ENCODE data around the gene TBX6. TPM values are rescaled to one million over a fixed set of nuclear protein-coding genes. Genes with fewer than 3 reads are reported as not detected.
"Not testable (repeated sequence)": the region's sequence is repeated elsewhere in the genome, so short reads cannot be mapped to it uniquely, and the experiment has no call there.

The TBX6 gene
- total RNA-seq, 6 experiments from 2014 or later, result 0.37 to 0.68 (median 0.42) TPM

- TF ChIP-seq, protein P1, sequence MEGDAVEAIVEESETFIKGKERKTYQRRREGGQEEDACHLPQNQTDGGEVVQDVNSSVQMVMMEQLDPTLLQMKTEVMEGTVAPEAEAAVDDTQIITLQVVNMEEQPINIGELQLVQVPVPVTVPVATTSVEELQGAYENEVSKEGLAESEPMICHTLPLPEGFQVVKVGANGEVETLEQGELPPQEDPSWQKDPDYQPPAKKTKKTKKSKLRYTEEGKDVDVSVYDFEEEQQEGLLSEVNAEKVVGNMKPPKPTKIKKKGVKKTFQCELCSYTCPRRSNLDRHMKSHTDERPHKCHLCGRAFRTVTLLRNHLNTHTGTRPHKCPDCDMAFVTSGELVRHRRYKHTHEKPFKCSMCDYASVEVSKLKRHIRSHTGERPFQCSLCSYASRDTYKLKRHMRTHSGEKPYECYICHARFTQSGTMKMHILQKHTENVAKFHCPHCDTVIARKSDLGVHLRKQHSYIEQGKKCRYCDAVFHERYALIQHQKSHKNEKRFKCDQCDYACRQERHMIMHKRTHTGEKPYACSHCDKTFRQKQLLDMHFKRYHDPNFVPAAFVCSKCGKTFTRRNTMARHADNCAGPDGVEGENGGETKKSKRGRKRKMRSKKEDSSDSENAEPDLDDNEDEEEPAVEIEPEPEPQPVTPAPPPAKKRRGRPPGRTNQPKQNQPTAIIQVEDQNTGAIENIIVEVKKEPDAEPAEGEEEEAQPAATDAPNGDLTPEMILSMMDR (IDR thresholded peaks at IDR 0.05), result no peak
- TF ChIP-seq POLR2A (IDR thresholded peaks at IDR 0.05), result no peak
- Histone ChIP-seq H3K27me3 (no peaks in the 10 kb centered on the region), H3K4me3 (no peak overlapping the region), H3K36me3 (no peaks in the 10 kb centered on the region), H3K4me1 (no peaks in the 10 kb centered on the region), H3K27ac (no peak overlapping the region), H3K9me3 (no peaks in the 10 kb centered on the region)
- 60% methylated on average over 10 of the region's 11 CpGs for WGBS (ENCODE audit: insufficient coverage, low coverage, low lambda C conversion rate, missing lambda C conversion rate)
- intact Hi-C loops (cut with DNase I), result no loop called here
- ATAC-seq (peak in 3 of 4 donors; percentile 33 to 47 (median 44)), DNase-seq (no peak)
Measured at GRCh38 chr16:30136971-30137605, 45.4 kb upstream of the TBX6 start.

DNA sequence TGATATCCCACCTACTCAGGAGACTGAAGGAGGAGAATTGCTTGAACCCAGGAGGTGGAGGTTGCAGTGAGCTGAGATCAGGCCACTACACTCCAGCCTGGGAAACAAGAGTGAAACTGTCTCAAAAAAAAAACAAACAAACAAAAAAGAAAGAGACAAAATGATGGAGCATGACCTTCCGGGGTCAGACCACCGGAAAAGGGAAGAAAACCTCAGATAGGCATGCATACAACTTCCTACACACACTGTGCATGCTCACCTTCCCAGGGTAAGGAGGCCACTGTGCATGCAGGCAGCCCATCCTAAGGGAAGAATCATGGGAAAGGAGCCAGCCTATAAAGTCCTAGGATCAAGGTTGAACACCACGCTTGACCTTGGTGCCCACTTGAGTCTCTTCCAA lies 40.9 kb upstream of the TBX6 start:
- TF ChIP-seq, protein P1 (IDR thresholded peaks at IDR 0.05), result no peak
- no peak for TF ChIP-seq POLR2A (IDR thresholded peaks at IDR 0.05)
- Histone ChIP-seq H3K4me3 (no peak overlapping the region), H3K4me1 (no peaks in the 10 kb centered on the region), H3K36me3 (no peaks in the 10 kb centered on the region), H3K9me3 (no peaks in the 10 kb centered on the region), H3K27ac (no peak overlapping the region), H3K27me3 (no peaks in the 10 kb centered on the region)
- no peak for ATAC-seq
- WGBS (ENCODE audit: insufficient coverage, low coverage, low lambda C conversion rate, missing lambda C conversion rate), result 60% methylated on average over 2 of the region's 3 CpGs
- DNase-seq, result no peak
- intact Hi-C loops (cut with DNase I), result no loop called here

DNA sequence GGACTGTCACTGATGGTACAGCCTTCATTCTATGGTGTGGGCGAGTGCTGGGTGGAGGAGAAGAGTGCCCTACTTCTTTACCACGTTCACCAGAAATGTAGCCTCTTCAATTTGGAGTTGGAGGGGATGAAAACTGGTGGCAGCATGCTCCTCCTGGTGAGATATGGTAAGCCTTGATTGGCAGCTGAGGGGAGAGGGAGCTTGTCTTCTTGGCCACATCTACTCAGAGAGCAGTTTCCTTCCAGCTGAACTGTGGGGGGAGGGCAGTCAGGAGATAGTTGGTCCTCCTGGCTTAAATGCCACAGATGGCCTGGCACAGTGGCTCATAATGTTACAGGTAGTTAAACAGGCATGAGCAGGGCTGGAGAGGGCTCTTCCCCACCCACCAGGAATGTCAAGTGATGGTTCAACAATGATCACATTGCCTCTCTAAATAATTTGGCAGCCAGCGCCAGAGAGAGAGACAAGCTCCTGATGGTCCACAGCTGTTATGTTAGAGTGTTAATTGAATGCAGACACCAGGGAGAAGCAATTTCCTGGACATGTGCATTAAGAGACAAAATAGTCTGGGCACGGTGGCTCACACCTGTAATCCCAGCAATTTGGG lies 40.2 kb upstream of the TBX6 start:
- WGBS (ENCODE audit: insufficient coverage, low coverage, low lambda C conversion rate, missing lambda C conversion rate), result 71% methylated on average over 1 of the region's 4 CpGs
- Histone ChIP-seq H3K27ac (no peak overlapping the region), H3K27me3 (no peaks in the 10 kb centered on the region), H3K36me3 (no peaks in the 10 kb centered on the region), H3K4me1 (no peaks in the 10 kb centered on the region), H3K4me3 (no peak overlapping the region), H3K9me3 (no peaks in the 10 kb centered on the region)
- no peak for ATAC-seq
- DNase-seq, result no peak
- intact Hi-C loops (cut with DNase I), result no loop called here
- TF ChIP-seq, protein P1 (IDR thresholded peaks at IDR 0.05), result no peak
- TF ChIP-seq POLR2A (IDR thresholded peaks at IDR 0.05), result no peak

DNA sequence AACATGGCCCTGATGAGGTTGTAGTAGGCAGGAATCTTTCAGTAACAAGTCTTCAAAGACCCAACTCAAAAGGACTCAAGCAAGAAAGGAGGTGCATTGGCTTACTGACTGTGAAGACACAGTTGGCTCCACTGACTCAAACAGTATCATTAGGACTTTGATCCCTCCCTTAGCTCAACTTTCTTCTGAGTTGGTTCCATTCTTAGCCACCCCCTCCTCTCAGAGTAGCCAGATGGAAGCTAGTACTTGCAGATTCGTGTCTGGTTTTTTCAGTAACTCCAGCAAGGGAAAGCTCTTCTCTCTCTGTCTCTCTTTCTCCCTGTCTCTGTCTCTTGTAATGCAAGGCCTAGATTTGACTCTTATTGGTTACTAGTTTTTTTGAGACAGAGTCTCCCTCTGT lies 36.3 kb upstream of the TBX6 start:
- Histone ChIP-seq H3K4me1 (peaks cover 0 to 11% (median 0%) of the 10 kb centered on the region in 4 donors), H3K36me3 (no peaks in the 10 kb centered on the region), H3K27me3 (no peaks in the 10 kb centered on the region), H3K9me3 (no peaks in the 10 kb centered on the region), H3K4me3 (no peak overlapping the region), H3K27ac (no peak overlapping the region)
- no peak for TF ChIP-seq POLR2A (IDR thresholded peaks at IDR 0.05)
- TF ChIP-seq, protein P1 (IDR thresholded peaks at IDR 0.05), result no peak
- intact Hi-C loops (cut with DNase I), result no loop called here
- ATAC-seq, result no peak
- DNase-seq, result no peak
- 80% methylated on average over 1 of the region's 1 CpG for WGBS (ENCODE audit: insufficient coverage, low coverage, low lambda C conversion rate, missing lambda C conversion rate)

DNA sequence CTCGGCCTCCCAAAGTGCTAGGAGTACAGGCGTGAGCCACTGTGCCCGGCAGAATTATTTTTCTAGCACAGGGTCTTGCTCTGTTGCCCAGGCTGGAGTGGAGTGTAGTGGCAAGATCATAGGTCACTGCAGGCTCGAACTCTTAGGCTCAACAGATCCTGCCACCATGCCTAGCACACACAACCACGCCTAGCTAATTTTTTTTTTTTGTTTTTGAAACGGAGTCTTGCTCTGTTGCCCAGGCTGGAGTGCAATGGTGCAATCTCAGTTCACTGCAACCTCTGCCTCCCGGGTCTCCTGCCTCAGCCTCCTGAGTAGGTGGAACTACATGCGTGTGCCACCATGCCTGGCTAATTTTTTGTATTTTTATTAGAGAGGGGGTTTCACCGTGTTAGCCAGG lies 34.0 kb upstream of the TBX6 start:
- WGBS (ENCODE audit: insufficient coverage, low coverage, low lambda C conversion rate, missing lambda C conversion rate), result 87% methylated on average over 7 of the region's 9 CpGs
- intact Hi-C loops (cut with DNase I); H3K36me3 ChIP-seq: not testable (repeated sequence)

More for the DNA sequence above, 34.0 kb upstream of the TBX6 start:
- DNase-seq, H3K27ac ChIP-seq, H3K9me3 ChIP-seq, H3K27me3 ChIP-seq, H3K4me3 ChIP-seq, ATAC-seq: not testable (repeated sequence)
- peaks cover 0 to 15% (median 0%) of the 10 kb centered on the region in 4 donors for H3K4me1 ChIP-seq
